ENCODE data around the gene RAD18. TPM values are rescaled to one million over a fixed set of nuclear protein-coding genes. Genes with fewer than 3 reads are reported as not detected.

Gene RAD18
- total RNA-seq, 2 donors from 2014 or later, result 18.2 to 20.8 TPM

GRCh38 chr3:8954938-8955763 is 8.1 kb downstream of the RAD18 start:
- H3K27ac ChIP-seq (ENCODE audit: low read depth, low read length), result no peak overlapping the region
- Mint-ChIP-seq H3K27me3 (ENCODE audit: insufficient read depth) (no peaks in the 10 kb centered on the region), H3K4me3 (no peak overlapping the region), H3K4me1 (peaks cover 5% of the 10 kb centered on the region), H3K9me3 (no peaks in the 10 kb centered on the region), H3K27ac (no peak overlapping the region), H3K36me3 (ENCODE audit: low read depth) (peaks cover 11% of the 10 kb centered on the region)
- WGBS, 2 experiments (ENCODE audit: insufficient coverage in 1 of 2, insufficient read length in 1 of 2), result 93 to 97% methylated on average over 3 to 4 of the region's 4 CpGs
- H3K4me1 ChIP-seq (ENCODE audit: control insufficient read depth, insufficient read depth, low read length), result no peaks in the 10 kb centered on the region
- H3K9me3 ChIP-seq (ENCODE audit: control insufficient read depth, low read length), result no peaks in the 10 kb centered on the region
- no peak for DNase-seq
- H3K4me3 ChIP-seq (ENCODE audit: low read length), result no peak overlapping the region
- TF ChIP-seq CTCF (conservative IDR thresholded peaks at IDR 0.05), result peak; percentile 41
- no peaks in the 10 kb centered on the region for H3K27me3 ChIP-seq (ENCODE audit: control insufficient read depth, insufficient read depth, low read length, poor library complexity, severe bottlenecking)
- H3K9ac ChIP-seq (ENCODE audit: extremely low read depth, low read length, poor library complexity, severe bottlenecking), result no peak overlapping the region
- H3K36me3 ChIP-seq (ENCODE audit: control insufficient read depth, insufficient read depth, low read length), result peaks cover 33% of the 10 kb centered on the region

DNA sequence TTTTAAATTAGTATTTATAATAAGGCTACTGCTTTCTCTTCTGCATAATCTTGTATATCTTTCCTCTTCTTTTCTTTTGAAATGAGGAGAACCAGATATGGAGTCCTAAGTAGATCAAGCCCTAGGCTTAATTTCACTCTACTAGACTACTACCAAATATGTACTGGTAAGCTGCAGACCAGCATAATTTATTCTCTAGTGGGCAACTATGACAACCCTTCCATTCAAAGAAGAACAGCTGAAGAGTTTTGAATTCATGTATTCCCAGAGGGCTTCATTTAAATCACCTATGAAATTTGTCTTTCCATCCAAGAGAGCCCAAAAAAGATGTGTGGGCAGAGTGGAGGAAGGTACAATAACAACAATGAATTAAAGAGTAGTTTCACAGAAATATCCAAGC is 10.0 kb downstream of the RAD18 start:
- Histone ChIP-seq H3K9me3 (ENCODE audit: control insufficient read depth, low read length) (no peaks in the 10 kb centered on the region), H3K4me3 (ENCODE audit: low read length) (no peak overlapping the region), H3K9ac (ENCODE audit: extremely low read depth, low read length, poor library complexity, severe bottlenecking) (no peak overlapping the region), H3K27me3 (ENCODE audit: control insufficient read depth, insufficient read depth, low read length, poor library complexity, severe bottlenecking) (no peaks in the 10 kb centered on the region), H3K4me1 (ENCODE audit: control insufficient read depth, insufficient read depth, low read length) (no peaks in the 10 kb centered on the region), H3K27ac (ENCODE audit: low read depth, low read length) (no peak overlapping the region), H3K36me3 (ENCODE audit: control insufficient read depth, insufficient read depth, low read length) (peaks cover 23% of the 10 kb centered on the region)
- Mint-ChIP-seq H3K27ac (no peak overlapping the region), H3K36me3 (ENCODE audit: low read depth) (peaks cover 7% of the 10 kb centered on the region), H3K4me1 (peaks cover 5% of the 10 kb centered on the region), H3K9me3 (no peaks in the 10 kb centered on the region), H3K27me3 (ENCODE audit: insufficient read depth) (no peaks in the 10 kb centered on the region), H3K4me3 (no peak overlapping the region)
- DNase-seq, result no peak
- TF ChIP-seq CTCF (conservative IDR thresholded peaks at IDR 0.05), result no peak

DNA sequence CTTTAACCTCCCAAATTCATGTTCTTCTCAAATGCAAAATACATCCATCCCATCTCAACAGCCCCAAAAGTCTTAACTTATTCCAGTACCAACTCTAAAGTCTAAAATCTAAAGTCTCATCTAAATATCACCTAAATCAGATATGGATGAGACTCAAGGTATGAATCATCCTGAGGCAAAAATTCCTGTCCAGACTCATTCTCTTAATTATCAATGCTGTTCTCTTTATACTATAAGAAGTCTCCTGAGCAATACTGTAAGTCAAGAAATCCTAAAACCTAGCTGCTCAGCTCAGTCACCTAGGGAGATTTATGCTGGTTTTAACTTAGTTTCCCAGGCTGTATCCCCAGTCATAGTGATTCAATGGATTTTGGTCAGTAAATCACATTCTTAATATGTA is 11.1 kb downstream of the RAD18 start:
- TF ChIP-seq CTCF (conservative IDR thresholded peaks at IDR 0.05), result no peak
- peaks cover 11% of the 10 kb centered on the region for H3K36me3 ChIP-seq (ENCODE audit: control insufficient read depth, insufficient read depth, low read length)
- no peaks in the 10 kb centered on the region for H3K27me3 ChIP-seq (ENCODE audit: control insufficient read depth, insufficient read depth, low read length, poor library complexity, severe bottlenecking)
- H3K4me3 ChIP-seq (ENCODE audit: low read length), result no peak overlapping the region
- Mint-ChIP-seq H3K27ac (no peak overlapping the region), H3K36me3 (ENCODE audit: low read depth) (peaks cover 7% of the 10 kb centered on the region), H3K27me3 (ENCODE audit: insufficient read depth) (no peaks in the 10 kb centered on the region), H3K4me3 (no peak overlapping the region), H3K9me3 (no peaks in the 10 kb centered on the region), H3K4me1 (peaks cover 5% of the 10 kb centered on the region)
- H3K9me3 ChIP-seq (ENCODE audit: control insufficient read depth, low read length), result no peaks in the 10 kb centered on the region
- no peak overlapping the region for H3K9ac ChIP-seq (ENCODE audit: extremely low read depth, low read length, poor library complexity, severe bottlenecking)
- H3K4me1 ChIP-seq (ENCODE audit: control insufficient read depth, insufficient read depth, low read length), result no peaks in the 10 kb centered on the region
- DNase-seq, result no peak
- H3K27ac ChIP-seq (ENCODE audit: low read depth, low read length), result no peak overlapping the region
